Mucosa of descending colon (tissue), 3 donors: ENCODE results near the gene EXOC2. TPM values are rescaled to one million over a fixed set of nuclear protein-coding genes. Genes with fewer than 3 reads are reported as not detected.

Experiments used
- ATAC-seq: fragments of 200-7000 bp; cut with Tn5 transposase; one replicate; pipeline ENCODE4 v1.9.1; 2020; ENCODE audit warnings: mild to moderate bottlenecking, moderate library complexity
- DNase-seq, 3 donors: peaks; one replicate each; pipeline ENCODE4 v3.0.0-alpha.2; 2020
- H3K36me3 ChIP-seq: fragments of 200-600 bp; one replicate; pipeline ENCODE4 v1.8.0; 2021; ENCODE audit warnings: low read depth, mild to moderate bottlenecking
- H3K4me1 ChIP-seq: fragments of 200-600 bp; one replicate; pipeline ENCODE4 v1.8.0; 2021; ENCODE audit warnings: low read depth, mild to moderate bottlenecking
- H3K4me3 ChIP-seq: fragments of 200-600 bp; one replicate; pipeline ENCODE4 v1.8.0; 2021; ENCODE audit warnings: mild to moderate bottlenecking
- H3K9me3 ChIP-seq: fragments of 200-600 bp; one replicate; pipeline ENCODE4 v1.8.0; 2021; ENCODE audit warnings: mild to moderate bottlenecking
- CTCF ChIP-seq: fragments of 200-600 bp; IDR thresholded peaks from one replicate; pipeline ENCODE4 v1.8.0; 2022; ENCODE audit warnings: antibody characterized with exemption, mild to moderate bottlenecking
- intact Hi-C, 2 donors: fragments of 100-400 bp; cut with DNase I in 1 of 2; cut with micrococcal nuclease in 1 of 2; formaldehyde crosslinking; loops; one replicate each; pipeline versions ENCODE4 v1.11.0 to v1.11.1; 2022; cut with DNase I, micrococcal nuclease
- total RNA-seq, 3 donors: library from RNA; stranded (reverse); fragmentation: NEBNext Ultra II Directional in 2 of 3; extraction: Animal tissue kit (Norgen Biotek cat#: 25700) in 2 of 3; gene quantifications; one replicate each; pipeline versions ENCODE4 v1.2.1 to v1.2.4, GENCODE V29; 2021 to 2023
- donor health status: DM: no; HTN: no; CAD: no; lungs with moderate emphysema.
- donor health status: DM: no; HTN: no; CAD: no.
- donor health status: DM: no; HTN: yes; CAD: no.

Gene EXOC2
- total RNA-seq, 3 donors from 2014 or later, result 13.1 to 20.9 (median 17.3) TPM

- H3K36me3 ChIP-seq, result no peaks in the 10 kb centered on the region
- no peak for TF ChIP-seq CTCF
- intact Hi-C loops, result no loop called here
- no peak overlapping the region for H3K4me3 ChIP-seq
- no peaks in the 10 kb centered on the region for H3K4me1 ChIP-seq
- ATAC-seq, result no peak
- H3K9me3 ChIP-seq, result no peaks in the 10 kb centered on the region
- DNase-seq, result no peak
Measured at GRCh38 chr6:455006-455585, 237.8 kb downstream of the EXOC2 start.

- H3K36me3 ChIP-seq, result no peaks in the 10 kb centered on the region
- no peaks in the 10 kb centered on the region for H3K4me1 ChIP-seq
- TF ChIP-seq CTCF, result no peak
- intact Hi-C loops, result no loop called here
- H3K4me3 ChIP-seq, result no peak overlapping the region
- H3K9me3 ChIP-seq, result no peaks in the 10 kb centered on the region
- DNase-seq, result no peak
- no peak for ATAC-seq
Measured at GRCh38 chr6:454148-454991, 238.6 kb downstream of the EXOC2 start.

- ATAC-seq, result peak; percentile 25
- H3K9me3 ChIP-seq, result no peaks in the 10 kb centered on the region
- intact Hi-C loops, result no loop called here
- DNase-seq, result peak in 2 of 3 donors; percentile 24 to 40
- no peaks in the 10 kb centered on the region for H3K36me3 ChIP-seq
- H3K4me3 ChIP-seq, result no peak overlapping the region
- H3K4me1 ChIP-seq, result no peaks in the 10 kb centered on the region
- no peak for TF ChIP-seq CTCF
Measured at GRCh38 chr6:453152-453551, 239.8 kb downstream of the EXOC2 start.

GRCh38 chr6:452301-453067 is 240.5 kb downstream of the EXOC2 start:
- no peaks in the 10 kb centered on the region for H3K36me3 ChIP-seq
- H3K9me3 ChIP-seq, result no peaks in the 10 kb centered on the region
- H3K4me3 ChIP-seq, result no peak overlapping the region
- no peaks in the 10 kb centered on the region for H3K4me1 ChIP-seq
- TF ChIP-seq CTCF, result no peak
- ATAC-seq, result no peak
- intact Hi-C loops, result no loop called here
- DNase-seq, result no peak

GRCh38 chr6:451847-452246 is 241.1 kb downstream of the EXOC2 start:
- intact Hi-C loops, result no loop called here
- DNase-seq (no peak), ATAC-seq (no peak)
- no peaks in the 10 kb centered on the region for H3K4me1 ChIP-seq
- H3K4me3 ChIP-seq, result no peak overlapping the region
- H3K9me3 ChIP-seq, result no peaks in the 10 kb centered on the region
- H3K36me3 ChIP-seq, result no peaks in the 10 kb centered on the region
- TF ChIP-seq CTCF, result no peak
